Ovary (tissue), 9 donors: Measurements from ENCODE around the gene MAPK8. TPM values are rescaled to one million over a fixed set of nuclear protein-coding genes. Genes with fewer than 3 reads are reported as not detected.

Source experiments
- DNase-seq, 5 donors: peaks; one replicate each; pipeline ENCODE4 v3.0.0-alpha.2; 2019 to 2020
- H3K27ac ChIP-seq, 2 donors: fragments of 200-600 bp; one replicate each; pipeline versions ENCODE4 v1.5.1 to v1.8.0; 2019 to 2022
- H3K27me3 ChIP-seq: fragments of 200-600 bp; one replicate; pipeline ENCODE4 v1.8.0; 2022
- H3K36me3 ChIP-seq: fragments of 200-600 bp; sonication (generic); one replicate; pipeline ENCODE4 v1.5.1; 2019
- H3K4me1 ChIP-seq: one replicate; pipeline ENCODE4 v1.8.1; 2013; ENCODE audit warnings: mild to moderate bottlenecking, moderate library complexity; ENCODE audit not compliant: insufficient read depth
- H3K4me3 ChIP-seq: fragments of 200-600 bp; sonication (generic); one replicate; pipeline ENCODE4 v1.5.1; 2017
- H3K9me3 ChIP-seq, 2 donors: fragments of 200-600 bp in 1 of 2; sonication (generic) in 1 of 2; one replicate each; pipeline versions ENCODE4 v1.5.1 to v1.8.1; 2013 to 2019; ENCODE audit warnings: mild to moderate bottlenecking in 1 of 2, moderate library complexity in 1 of 2
- CTCF ChIP-seq, 3 donors: fragments of 450-650 bp in 2 of 3; fragments of 200-600 bp in 1 of 3; IDR thresholded peaks; one replicate each; pipeline versions ENCODE4 v1.5.1 to v1.8.0; 2016 to 2022; ENCODE audit warnings: antibody characterized with exemption in 3 of 3, mild to moderate bottlenecking in 1 of 3
- EP300 ChIP-seq: sonication (generic); formaldehyde crosslinking; IDR thresholded peaks from one replicate; pipeline ENCODE4 v1.6.1; 2017; ENCODE audit warnings: antibody characterized with exemption
- POLR2A ChIP-seq: fragments of 450-650 bp; IDR thresholded peaks from one replicate; pipeline ENCODE4 v1.6.1; 2017; ENCODE audit warnings: antibody characterized with exemption, mild to moderate bottlenecking, moderate library complexity
- WGBS, 3 donors: extraction: QIAGEN DNeasy Blood & Tissue Kit in 1 of 3; methylation state at CpG; one replicate each; pipeline versions ENCODE4 v1.1.5 to v1.1.7; 2013 to 2017; 5-methylcytosine and 5-hydroxymethylcytosine counted together
- intact Hi-C, 4 donors: fragments of 100-400 bp; cut with DNase I; formaldehyde crosslinking; loops; one replicate each; pipeline versions ENCODE4 v1.11.0 to v1.15.1; 2022 to 2023
- polyA plus RNA-seq, 2 donors: library from polyadenylated mRNA; stranded (reverse); fragments of 200-250 nt in 1 of 2; fragments of 350-450 nt in 1 of 2; fragmentation: Illumina TruSeq in 1 of 2; extraction: RNeasy Lipid Tissue Mini Kit (QIAGEN cat#74804) in 1 of 2; gene quantifications; one replicate each; pipeline ENCODE4 v1.2.3, GENCODE V29; 2013 to 2014
- total RNA-seq, 7 donors: library from RNA; depleted of rRNA in 2 of 7; stranded (reverse); fragments of >200 nt in 2 of 7; fragmentation: NEBNext Ultra II Directional in 3 of 7; extraction: Animal tissue kit (Norgen Biotek cat#: 25700) in 3 of 7; gene quantifications; one replicate each; pipeline versions ENCODE4 v1.1.0 to v1.2.4, GENCODE V29; 2016 to 2023
- donor health status: DM: no; HTN: no; CAD: no; lungs with moderate emphysema.
- donor health status: DM: no; HTN: no; CAD: no.
- donor health status: Bipolar disorder and iron deficiency.
- donor health status: DM: yes; HTN: yes; CAD: no.
- donor health status: DM: no; HTN: no; CAD: no.
- donor health status: DM: yes; HTN: yes; CAD: no.

The MAPK8 gene
- total and polyA plus RNA-seq, 9 donors: 21.9 to 110 (median 68.6) TPM

- Histone ChIP-seq H3K36me3 (no peaks in the 10 kb centered on the region), H3K9me3 (no peaks in the 10 kb centered on the region), H3K4me3 (no peak overlapping the region), H3K27ac (no peak overlapping the region), H3K27me3 (no peaks in the 10 kb centered on the region), H3K4me1 (peaks cover 3% of the 10 kb centered on the region)
- DNase-seq: no peak
- intact Hi-C loops: loop anchor here in 2 of 4 donors (10.0 kb wide), 1 partner anchor 139 kb away; no protein-coding TSS in a partner anchor
- TF ChIP-seq CTCF (IDR thresholded peaks at IDR 0.05) (no peak), POLR2A (no peak), EP300 (no peak)
These were observed 59.8 kb downstream of the MAPK8 start for GRCh38 chr10:48366261-48366660.

GRCh38 chr10:48369501-48369900, 63.0 kb downstream of the MAPK8 start:
- TF ChIP-seq POLR2A: no peak
- TF ChIP-seq CTCF (IDR thresholded peaks at IDR 0.05): no peak
- TF ChIP-seq EP300: no peak
- intact Hi-C loops: loop anchor here in 2 of 4 donors (10.0 kb wide), 1 partner anchor 135 kb away; no protein-coding TSS in a partner anchor
- no peak overlapping the region for H3K4me3 ChIP-seq

GRCh38 chr10:48377751-48378530, 71.5 kb downstream of the MAPK8 start:
- no peaks in the 10 kb centered on the region for H3K36me3 ChIP-seq
- no peak for DNase-seq
- intact Hi-C loops: no loop called here
- no peaks in the 10 kb centered on the region for H3K9me3 ChIP-seq
- TF ChIP-seq POLR2A (no peak), CTCF (IDR thresholded peaks at IDR 0.05) (no peak), EP300 (no peak)
- H3K27ac ChIP-seq: no peak overlapping the region
- H3K4me1 ChIP-seq: no peaks in the 10 kb centered on the region
- H3K27me3 ChIP-seq: no peaks in the 10 kb centered on the region
- no peak overlapping the region for H3K4me3 ChIP-seq
- WGBS, 3 donors: 92 to 97% (median 94%) methylated on average over 2 of the region's 2 CpGs

More at GRCh38 chr10:48369501-48369900, 63.0 kb downstream of the MAPK8 start:
- Histone ChIP-seq H3K27ac (no peak overlapping the region), H3K9me3 (no peaks in the 10 kb centered on the region), H3K27me3 (no peaks in the 10 kb centered on the region), H3K4me1 (peaks cover 3% of the 10 kb centered on the region), H3K36me3 (no peaks in the 10 kb centered on the region)
- no peak for DNase-seq

- 75 to 97% (median 93%) methylated on average over 3 of the region's 3 CpGs for WGBS, 3 donors
These were observed 72.2 kb downstream of the MAPK8 start for GRCh38 chr10:48378675-48379074.

More at GRCh38 chr10:48378675-48379074, 72.2 kb downstream of the MAPK8 start:
- no peak overlapping the region for H3K27ac ChIP-seq
- H3K27me3 ChIP-seq: no peaks in the 10 kb centered on the region
- H3K9me3 ChIP-seq: no peaks in the 10 kb centered on the region
- DNase-seq: no peak
- H3K36me3 ChIP-seq: no peaks in the 10 kb centered on the region
- H3K4me1 ChIP-seq: no peaks in the 10 kb centered on the region
- no peak overlapping the region for H3K4me3 ChIP-seq
- intact Hi-C loops: no loop called here
- TF ChIP-seq EP300 (no peak), CTCF (IDR thresholded peaks at IDR 0.05) (no peak), POLR2A (no peak)
